NB4 (cell line): ENCODE data around the gene WNT3.

Experiments used
- MYC ChIP-seq: IDR thresholded peaks from 2 replicates; pipeline ENCODE4 v1.6.1; 2011; ENCODE audit warnings: low read depth, low read length
- POLR2A ChIP-seq: IDR thresholded peaks from 2 replicates; pipeline ENCODE4 v1.6.1; 2011; ENCODE audit warnings: mild to moderate bottlenecking; ENCODE audit not compliant: insufficient read length; ENCODE audit errors: extremely low read depth
- TF ChIP-seq, protein P1 (sequence below): IDR thresholded peaks from one replicate; pipeline ENCODE4 v1.5.1; 2012; ENCODE audit warnings: low read depth, low read length
- TF ChIP-seq, protein P2 (sequence below): IDR thresholded peaks from 2 replicates; pipeline ENCODE4 v1.6.1; 2011; ENCODE audit warnings: low read depth, low read length

DNA sequence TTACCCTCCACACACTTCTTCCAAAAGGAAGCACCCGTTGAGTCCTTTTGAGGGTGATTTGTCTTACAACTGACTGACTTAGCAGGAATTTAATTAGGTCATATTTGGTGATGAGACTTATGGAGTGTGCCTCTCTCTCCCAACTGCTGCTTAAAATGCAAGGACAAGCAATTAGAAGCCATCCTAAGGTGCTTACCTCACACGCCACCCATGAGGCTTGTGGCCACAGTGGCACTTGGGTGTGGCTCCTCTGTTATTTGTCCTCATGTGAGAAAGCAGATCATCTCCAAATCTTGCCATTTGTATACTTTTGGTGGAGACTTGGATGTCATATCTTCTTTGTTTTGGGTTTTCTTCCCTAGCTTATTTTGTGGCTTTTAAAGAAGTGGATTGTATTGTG, 61.6 kb downstream of the WNT3 start:
- TF ChIP-seq, protein P1, sequence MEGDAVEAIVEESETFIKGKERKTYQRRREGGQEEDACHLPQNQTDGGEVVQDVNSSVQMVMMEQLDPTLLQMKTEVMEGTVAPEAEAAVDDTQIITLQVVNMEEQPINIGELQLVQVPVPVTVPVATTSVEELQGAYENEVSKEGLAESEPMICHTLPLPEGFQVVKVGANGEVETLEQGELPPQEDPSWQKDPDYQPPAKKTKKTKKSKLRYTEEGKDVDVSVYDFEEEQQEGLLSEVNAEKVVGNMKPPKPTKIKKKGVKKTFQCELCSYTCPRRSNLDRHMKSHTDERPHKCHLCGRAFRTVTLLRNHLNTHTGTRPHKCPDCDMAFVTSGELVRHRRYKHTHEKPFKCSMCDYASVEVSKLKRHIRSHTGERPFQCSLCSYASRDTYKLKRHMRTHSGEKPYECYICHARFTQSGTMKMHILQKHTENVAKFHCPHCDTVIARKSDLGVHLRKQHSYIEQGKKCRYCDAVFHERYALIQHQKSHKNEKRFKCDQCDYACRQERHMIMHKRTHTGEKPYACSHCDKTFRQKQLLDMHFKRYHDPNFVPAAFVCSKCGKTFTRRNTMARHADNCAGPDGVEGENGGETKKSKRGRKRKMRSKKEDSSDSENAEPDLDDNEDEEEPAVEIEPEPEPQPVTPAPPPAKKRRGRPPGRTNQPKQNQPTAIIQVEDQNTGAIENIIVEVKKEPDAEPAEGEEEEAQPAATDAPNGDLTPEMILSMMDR: no peak
- TF ChIP-seq POLR2A: no peak
- TF ChIP-seq, protein P2, sequence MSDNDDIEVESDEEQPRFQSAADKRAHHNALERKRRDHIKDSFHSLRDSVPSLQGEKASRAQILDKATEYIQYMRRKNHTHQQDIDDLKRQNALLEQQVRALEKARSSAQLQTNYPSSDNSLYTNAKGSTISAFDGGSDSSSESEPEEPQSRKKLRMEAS: no peak
- no peak for TF ChIP-seq MYC
